IMR-90 (cell line): ENCODE data around the gene FMN2.

Experiments
- CEBPB ChIP-seq: IDR thresholded peaks from 2 replicates; pipeline ENCODE4 v1.6.1; 2012; ENCODE audit warnings: low read depth, low read length, improper control_type of control experiment
- CTCF ChIP-seq: conservative IDR thresholded peaks from 2 replicates; pipeline ENCODE4 v1.5.1; 2012; ENCODE audit warnings: mild to moderate bottlenecking, low read depth, low read length, improper control_type of control experiment
- POLR2A ChIP-seq: IDR thresholded peaks from 2 replicates; pipeline ENCODE4 v1.6.1; 2012; ENCODE audit warnings: mild to moderate bottlenecking, low read depth, low read length
- RAD21 ChIP-seq: IDR thresholded peaks from 2 replicates; pipeline ENCODE4 v1.6.1; 2012; ENCODE audit warnings: low read length, improper control_type of control experiment
- RCOR1 ChIP-seq: IDR thresholded peaks from 2 replicates; pipeline ENCODE4 v1.6.1; 2012; ENCODE audit warnings: mild to moderate bottlenecking, low read length, improper control_type of control experiment; ENCODE audit not compliant: insufficient replicate concordance
- RFX5 ChIP-seq: IDR thresholded peaks from 2 replicates; pipeline ENCODE4 v1.8.0; 2012; ENCODE audit warnings: low read depth, mild to moderate bottlenecking, low read length, moderate library complexity

- TF ChIP-seq RAD21 (no peak), CTCF (no peak), RCOR1 (no peak), CEBPB (no peak), POLR2A (no peak), RFX5 (no peak)
These were observed 61.1 kb downstream of the FMN2 start for GRCh38 chr1:240152611-240153297.
